ENCODE data around the gene DPH1. TPM values are rescaled to one million over a fixed set of nuclear protein-coding genes. Genes with fewer than 3 reads are reported as not detected.

The DPH1 gene
- total RNA-seq, 4 donors from 2014 or later: 58.7 to 115 (median 66.3) TPM

DNA sequence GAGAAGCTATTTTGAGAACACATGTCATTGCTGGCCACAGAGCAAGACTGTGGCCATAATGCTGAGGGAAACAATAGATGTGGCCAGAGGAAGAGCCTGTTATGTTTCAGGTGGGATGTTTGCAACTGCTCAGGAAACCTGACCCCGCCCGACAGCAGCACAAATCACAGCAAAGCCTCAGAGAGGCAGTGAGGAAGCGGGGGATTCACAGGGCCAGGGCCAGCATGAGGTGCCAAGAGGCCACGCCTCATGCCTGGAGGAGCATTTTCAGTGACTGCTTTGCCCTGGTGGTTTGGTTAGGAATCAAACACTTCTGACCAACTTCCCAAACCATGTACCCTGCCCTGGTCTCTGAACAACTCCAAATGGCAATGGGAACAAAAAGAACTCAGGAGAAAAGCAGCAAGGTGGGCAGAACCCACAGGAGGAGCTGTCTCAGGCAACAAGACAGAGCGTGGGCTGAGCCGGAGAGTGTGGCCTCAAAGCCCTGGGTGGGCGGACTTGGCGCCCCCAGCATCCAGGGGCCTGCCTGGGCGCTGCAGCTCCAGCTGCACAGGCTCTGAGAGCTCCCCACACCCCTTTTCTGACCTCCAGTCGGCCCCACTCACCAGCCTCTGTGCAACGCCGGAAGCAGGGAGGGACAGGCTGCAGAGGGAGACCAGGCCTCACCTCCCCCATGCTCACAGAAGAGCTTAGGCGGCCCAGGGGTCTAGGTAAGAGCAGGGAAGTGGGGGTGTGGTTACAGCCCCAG is 45.6 kb downstream of the DPH1 start:
- TF ChIP-seq POLR2A (IDR thresholded peaks at IDR 0.05): no peak
- peak in 1 of 2 donors; percentile 21 for TF ChIP-seq CTCF (IDR thresholded peaks at IDR 0.05)
- Histone ChIP-seq H3K27ac (peak overlapping the region; percentile 68), H3K4me1 (peaks cover 34% of the 10 kb centered on the region), H3K27me3 (no peaks in the 10 kb centered on the region), H3K9me3 (no peaks in the 10 kb centered on the region), H3K4me3 (no peak overlapping the region), H3K36me3 (peaks cover 47% of the 10 kb centered on the region)
- DNase-seq (ENCODE audit: low spot score in 2 of 2): no peak
- WGBS: 48% methylated on average over 6 of the region's 13 CpGs

DNA sequence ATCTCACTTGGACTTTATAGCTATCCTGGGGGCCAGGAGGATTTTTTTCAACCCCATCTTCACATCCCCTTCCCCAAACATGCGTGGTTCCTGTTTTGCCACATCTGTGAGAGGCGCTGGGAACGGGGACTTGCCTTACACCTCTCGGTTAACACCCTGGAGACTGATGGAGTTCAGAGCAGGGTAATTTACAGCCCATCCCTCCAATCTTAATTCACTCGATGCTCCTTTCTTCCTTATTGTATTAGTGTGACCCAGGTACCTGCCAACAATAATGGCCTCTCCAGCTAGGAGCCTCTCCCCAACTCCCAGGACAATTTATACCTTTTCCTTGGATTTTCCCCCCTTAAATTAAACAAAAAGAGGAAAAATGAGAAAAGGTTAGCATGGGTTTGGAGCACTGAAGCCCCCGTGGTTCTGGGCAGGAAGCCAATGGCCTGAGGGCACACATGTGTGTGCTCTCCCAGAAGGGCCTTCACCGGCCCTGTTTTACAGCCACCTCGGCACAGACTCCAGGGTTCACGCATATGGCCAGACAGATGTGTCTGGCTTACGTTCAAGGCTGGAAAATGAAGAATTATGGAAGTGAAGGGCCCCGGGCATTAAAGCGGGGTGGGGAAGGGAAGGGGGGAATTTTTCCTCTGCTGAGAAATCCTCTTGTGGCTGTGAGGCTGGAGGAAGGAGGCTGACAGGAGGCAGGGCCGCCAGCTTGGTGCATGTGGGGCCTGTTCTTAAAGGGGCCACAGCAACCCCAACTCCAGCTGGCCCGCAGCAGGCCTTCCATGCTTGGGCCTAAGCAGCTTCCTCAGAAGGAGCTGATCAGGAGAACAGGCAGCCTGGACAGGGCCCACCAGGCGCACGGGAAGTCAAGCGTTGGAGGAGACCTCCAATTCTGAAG is 46.4 kb downstream of the DPH1 start:
- no peak overlapping the region for H3K4me3 ChIP-seq
- peak overlapping the region; percentile 68 for H3K27ac ChIP-seq
- no peaks in the 10 kb centered on the region for H3K9me3 ChIP-seq
- peaks cover 27% of the 10 kb centered on the region for H3K4me1 ChIP-seq
- H3K27me3 ChIP-seq: no peaks in the 10 kb centered on the region
- WGBS: 59% methylated on average over 15 of the region's 17 CpGs
- DNase-seq (ENCODE audit: low spot score in 2 of 2): no peak
- no peak for TF ChIP-seq CTCF (IDR thresholded peaks at IDR 0.05)
- no peak for TF ChIP-seq EP300 (IDR thresholded peaks at IDR 0.05)
- H3K36me3 ChIP-seq: peaks cover 55% of the 10 kb centered on the region

- H3K27me3 ChIP-seq: no peaks in the 10 kb centered on the region
- H3K9me3 ChIP-seq: no peaks in the 10 kb centered on the region
- H3K4me3 ChIP-seq: no peak overlapping the region
- H3K4me1 ChIP-seq: peaks cover 26% of the 10 kb centered on the region
- H3K36me3 ChIP-seq: peaks cover 55% of the 10 kb centered on the region
- no peak overlapping the region for H3K27ac ChIP-seq
- 87% methylated on average over 8 of the region's 8 CpGs for WGBS
- no peak for DNase-seq (ENCODE audit: low spot score in 2 of 2)
- no peak for TF ChIP-seq EP300 (IDR thresholded peaks at IDR 0.05)
- TF ChIP-seq CTCF (IDR thresholded peaks at IDR 0.05): no peak
- no peak for TF ChIP-seq POLR2AphosphoS5 (IDR thresholded peaks at IDR 0.05)
- TF ChIP-seq POLR2A (IDR thresholded peaks at IDR 0.05): no peak
Observed at GRCh38 chr17:2077040-2077439, 47.1 kb downstream of the DPH1 start.

- no peaks in the 10 kb centered on the region for H3K9me3 ChIP-seq
- no peaks in the 10 kb centered on the region for H3K27me3 ChIP-seq
- TF ChIP-seq EP300 (IDR thresholded peaks at IDR 0.05) (no peak), POLR2AphosphoS5 (IDR thresholded peaks at IDR 0.05) (no peak), POLR2A (IDR thresholded peaks at IDR 0.05) (no peak), CTCF (IDR thresholded peaks at IDR 0.05) (no peak)
- no peak overlapping the region for H3K4me3 ChIP-seq
- WGBS: 86% methylated on average over 9 of the region's 9 CpGs
- H3K4me1 ChIP-seq: peaks cover 51% of the 10 kb centered on the region
- no peak for DNase-seq (ENCODE audit: low spot score in 2 of 2)
- H3K27ac ChIP-seq: no peak overlapping the region
- peaks cover 52% of the 10 kb centered on the region for H3K36me3 ChIP-seq
Observed at GRCh38 chr17:2081564-2081963, 51.6 kb downstream of the DPH1 start.
